NCI-H2227 treated with DMSO at 0.1 percent for 48 hours (cell line): ENCODE measurements around the gene C2orf49.

Experiments
- DNase-seq: peaks from one replicate; lab custom pipeline; 2025; lab: John Stamatoyannopoulos, UW

Gene C2orf49

GRCh38 chr2:105337122-105338019, at the start of gene C2orf49:
Gene C2orf49 (plus strand): TSS chr2:105337540. CDS start chr2:105337588, 48 bp downstream.
- DNase-seq: peak; percentile 99

GRCh38 chr2:105287692-105288091, 49.6 kb upstream of the C2orf49 start:
- no peak for DNase-seq

- no peak for DNase-seq
Observed at GRCh38 chr2:105288133-105288532, 49.2 kb upstream of the C2orf49 start.

GRCh38 chr2:105290981-105291660, 46.2 kb upstream of the C2orf49 start:
- no peak for DNase-seq

GRCh38 chr2:105291981-105292380, 45.4 kb upstream of the C2orf49 start:
- DNase-seq: no peak

- no peak for DNase-seq
Observed at GRCh38 chr2:105294046-105294445, 43.3 kb upstream of the C2orf49 start.

- DNase-seq: peak; percentile 51
Observed at GRCh38 chr2:105294844-105295481, 42.4 kb upstream of the C2orf49 start.

GRCh38 chr2:105296017-105296611, 41.2 kb upstream of the C2orf49 start:
- no peak for DNase-seq

- DNase-seq: no peak
Observed at GRCh38 chr2:105297216-105297615, 40.1 kb upstream of the C2orf49 start.

- DNase-seq: no peak
Observed at GRCh38 chr2:105298017-105298416, 39.3 kb upstream of the C2orf49 start.

- no peak for DNase-seq
Observed at GRCh38 chr2:105299290-105299689, 38.0 kb upstream of the C2orf49 start.

- DNase-seq: no peak
Observed at GRCh38 chr2:105301646-105302045, 35.7 kb upstream of the C2orf49 start.

- no peak for DNase-seq
Observed at GRCh38 chr2:105307146-105307545, 30.2 kb upstream of the C2orf49 start.

- DNase-seq: no peak
Observed at GRCh38 chr2:105307550-105307949, 29.8 kb upstream of the C2orf49 start.

GRCh38 chr2:105307962-105308361, 29.4 kb upstream of the C2orf49 start:
- DNase-seq: no peak

GRCh38 chr2:105308382-105309146, 28.8 kb upstream of the C2orf49 start:
- DNase-seq: no peak

GRCh38 chr2:105309147-105309545, 28.2 kb upstream of the C2orf49 start:
- DNase-seq: no peak

- DNase-seq: no peak
Observed at GRCh38 chr2:105313877-105314276, 23.5 kb upstream of the C2orf49 start.

- no peak for DNase-seq
Observed at GRCh38 chr2:105315314-105315713, 22.0 kb upstream of the C2orf49 start.

GRCh38 chr2:105317937-105318336, 19.4 kb upstream of the C2orf49 start:
- no peak for DNase-seq

GRCh38 chr2:105320651-105321215, 16.6 kb upstream of the C2orf49 start:
- DNase-seq: peak; percentile 84
